IPS-11a (cell line): ENCODE data around the gene ELMO1.

ENCODE experiments used
- H3K4me3 ChIP-seq: one replicate; pipeline ENCODE4 v1.5.1; 2013; ENCODE audit warnings: low read depth, low read length, control low read depth

ELMO1 gene

DNA sequence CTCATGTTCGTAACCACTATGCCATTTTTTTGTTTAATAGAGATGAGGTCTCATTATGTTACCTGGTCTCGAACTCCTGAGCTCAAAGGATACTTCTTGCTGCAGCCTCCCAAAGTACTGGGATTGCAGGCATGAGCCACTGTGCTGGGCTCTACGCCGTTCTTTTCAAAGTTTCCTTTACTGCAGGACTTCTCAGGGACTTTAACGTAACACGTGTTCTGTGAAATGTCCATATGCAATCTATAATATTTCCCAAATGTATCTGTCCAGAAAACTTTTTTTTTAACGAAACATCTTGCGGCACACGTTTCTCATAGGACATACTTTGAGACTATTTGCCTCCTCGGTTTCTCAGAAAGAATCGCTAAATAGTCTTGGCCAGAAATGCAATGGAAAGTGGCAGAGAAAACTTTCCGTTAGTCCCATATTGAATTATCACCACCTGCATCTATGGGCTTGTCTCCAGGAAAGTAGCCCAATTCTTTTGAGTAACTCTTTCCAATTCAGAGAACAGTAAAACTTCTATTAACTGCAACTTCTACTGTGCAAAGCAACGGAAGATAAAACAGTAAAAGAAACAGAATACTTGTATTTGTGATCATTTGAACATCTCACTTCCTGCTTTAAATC is 96.3 kb downstream of the ELMO1 start:
- no peak overlapping the region for H3K4me3 ChIP-seq

DNA sequence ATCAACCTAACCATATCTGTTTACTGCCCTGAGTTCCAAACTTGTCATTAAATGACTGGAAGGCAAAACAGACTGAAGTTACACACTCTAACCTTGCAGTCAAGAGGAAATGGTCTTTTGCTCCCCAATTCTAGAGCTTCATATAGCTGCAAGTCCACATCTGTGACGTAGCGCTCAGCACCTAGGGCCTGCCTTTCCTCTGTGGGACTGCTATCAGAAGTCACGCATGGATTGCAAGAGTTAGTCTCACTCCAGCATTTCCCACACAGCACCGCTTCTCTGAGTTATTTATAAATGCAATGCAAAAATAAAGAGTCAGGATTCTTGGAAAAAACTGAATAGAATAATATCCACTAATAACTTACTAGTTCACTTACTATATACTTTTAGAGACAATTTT is 96.9 kb downstream of the ELMO1 start:
- H3K4me3 ChIP-seq = no peak overlapping the region

DNA sequence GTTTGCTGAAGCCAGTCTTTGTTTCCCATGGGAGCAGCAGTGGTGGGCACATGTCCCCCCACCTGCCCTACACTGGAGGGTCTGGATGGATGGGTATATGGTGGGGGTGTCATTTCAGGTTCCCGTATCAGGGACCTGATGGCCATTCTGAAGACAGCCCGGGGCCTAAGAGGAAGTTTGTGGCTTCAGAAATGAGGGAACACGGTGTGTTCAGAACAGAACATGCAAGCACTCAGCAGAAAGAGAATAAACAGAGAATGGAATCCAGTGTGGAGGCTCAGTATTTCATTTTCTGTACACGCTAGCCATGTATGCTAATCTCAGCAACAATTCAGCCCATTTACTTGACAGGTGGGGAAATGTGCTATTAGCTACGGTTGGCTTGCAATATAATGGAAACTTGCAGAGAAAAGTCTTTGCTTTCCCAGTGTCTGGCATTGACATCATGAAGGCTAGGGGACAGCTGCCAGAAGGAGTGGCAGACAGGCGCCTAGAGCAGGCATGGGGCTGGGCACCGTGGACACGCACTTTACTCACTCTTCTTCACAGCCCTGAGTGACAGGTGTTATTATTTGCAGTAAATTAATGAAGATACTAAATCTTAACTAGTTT is 98.6 kb downstream of the ELMO1 start:
- no peak overlapping the region for H3K4me3 ChIP-seq

DNA sequence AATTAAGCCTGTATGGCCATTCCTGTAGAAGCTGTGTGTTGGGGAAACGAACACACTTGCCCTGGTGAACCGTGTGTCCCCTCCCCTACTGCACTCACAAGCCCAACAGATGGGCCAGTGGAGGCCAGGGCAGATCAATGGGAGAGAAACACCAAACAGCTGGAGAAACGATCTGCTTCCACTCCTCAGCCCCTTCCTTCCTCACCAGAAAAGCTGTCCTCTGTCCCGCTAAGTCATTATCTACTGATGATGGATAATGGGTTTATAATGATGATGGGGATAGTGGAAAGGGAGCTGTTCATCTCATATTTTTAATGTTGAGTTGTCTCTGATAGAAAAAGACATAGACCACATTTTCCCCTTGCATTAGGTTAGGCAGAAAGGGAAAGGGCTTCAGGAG is 99.7 kb downstream of the ELMO1 start:
- H3K4me3 ChIP-seq = no peak overlapping the region

DNA sequence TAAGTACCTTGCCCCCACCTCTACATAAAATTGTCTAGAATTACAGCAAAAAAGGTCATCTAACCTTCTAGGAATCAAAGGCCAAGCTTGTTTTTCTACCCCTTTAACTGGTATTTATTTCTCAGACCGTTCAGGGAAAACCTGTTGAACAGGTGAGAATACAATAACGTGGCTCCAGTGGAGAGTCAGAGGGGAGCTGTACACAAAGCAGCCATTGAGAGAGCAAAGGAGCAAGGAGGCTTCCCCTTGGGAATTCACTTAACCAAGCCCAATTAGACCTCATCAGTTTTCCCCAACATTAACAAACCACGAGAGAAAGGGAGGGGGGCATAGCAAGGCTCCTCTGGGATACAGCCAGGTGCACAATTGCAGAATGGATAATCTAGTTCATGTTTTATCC is 101.9 kb downstream of the ELMO1 start:
- no peak overlapping the region for H3K4me3 ChIP-seq

DNA sequence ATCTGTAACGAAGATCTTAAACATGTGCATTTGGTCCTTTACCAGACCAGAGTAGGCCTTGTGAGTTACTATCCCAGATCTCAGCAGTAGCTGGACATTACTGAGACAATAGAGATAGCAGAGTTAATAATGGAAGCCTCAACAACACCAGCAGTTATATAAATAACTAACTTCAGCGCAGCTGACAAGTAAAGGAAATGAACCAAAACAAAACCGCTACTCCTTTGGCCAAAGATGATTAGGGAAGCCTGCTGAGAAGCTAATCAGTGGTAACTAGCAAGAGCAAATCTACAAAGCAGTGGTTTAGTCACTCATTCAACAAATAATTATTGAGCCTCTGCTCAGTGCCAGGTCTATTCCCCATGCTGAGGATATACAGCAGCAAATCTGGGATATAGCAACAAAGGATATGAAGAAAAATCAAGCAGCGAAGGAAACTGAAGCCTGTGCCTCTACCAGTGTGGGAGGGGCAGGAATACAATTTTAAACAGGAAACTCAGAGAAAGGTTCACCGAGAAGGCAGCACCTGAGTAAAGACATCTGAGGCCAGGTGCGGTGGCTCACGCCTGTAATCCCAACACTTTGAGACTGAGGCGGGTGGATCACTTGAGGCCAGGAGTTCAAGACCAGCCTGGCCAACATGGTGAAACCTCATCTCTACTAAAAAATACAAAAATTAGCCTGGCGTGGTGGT is 103.6 kb downstream of the ELMO1 start:
- H3K4me3 ChIP-seq = no peak overlapping the region

DNA sequence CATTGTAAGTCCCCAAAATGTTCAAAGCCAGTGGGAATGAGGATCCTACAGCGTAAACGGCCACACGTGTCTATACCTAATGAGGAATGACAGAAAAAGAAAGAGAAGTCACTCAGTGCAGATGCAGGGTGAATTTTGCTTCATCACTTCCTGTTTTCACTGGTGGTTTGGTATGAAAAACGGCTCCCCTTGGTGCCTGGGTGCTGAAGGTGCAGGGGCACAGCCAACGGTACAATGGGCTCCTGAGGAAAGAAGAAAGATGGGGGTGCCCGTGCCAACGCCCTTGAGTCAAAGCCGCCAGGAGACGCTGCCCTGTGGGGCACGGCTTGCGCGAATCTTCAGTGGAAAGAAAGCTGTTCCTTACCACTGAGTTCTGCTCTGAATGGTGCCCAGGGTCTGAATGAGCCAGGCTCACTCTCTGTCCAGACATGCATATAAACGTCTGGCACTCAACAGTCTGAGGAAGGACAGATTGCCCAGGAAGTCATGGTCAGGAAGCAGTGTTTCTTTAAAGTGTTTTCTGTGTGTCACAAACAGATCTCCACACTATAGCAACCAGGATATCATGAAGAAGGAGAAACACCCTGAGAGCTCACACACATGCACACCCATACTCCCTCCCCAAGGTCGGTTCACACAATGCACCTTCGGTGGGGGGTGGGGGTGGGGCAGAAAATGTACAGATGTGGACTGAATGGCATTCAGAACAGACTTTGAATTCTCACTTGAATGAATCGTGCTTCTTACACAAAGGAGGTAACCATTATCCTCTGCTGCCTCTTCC is 105.8 kb downstream of the ELMO1 start:
- no peak overlapping the region for H3K4me3 ChIP-seq

DNA sequence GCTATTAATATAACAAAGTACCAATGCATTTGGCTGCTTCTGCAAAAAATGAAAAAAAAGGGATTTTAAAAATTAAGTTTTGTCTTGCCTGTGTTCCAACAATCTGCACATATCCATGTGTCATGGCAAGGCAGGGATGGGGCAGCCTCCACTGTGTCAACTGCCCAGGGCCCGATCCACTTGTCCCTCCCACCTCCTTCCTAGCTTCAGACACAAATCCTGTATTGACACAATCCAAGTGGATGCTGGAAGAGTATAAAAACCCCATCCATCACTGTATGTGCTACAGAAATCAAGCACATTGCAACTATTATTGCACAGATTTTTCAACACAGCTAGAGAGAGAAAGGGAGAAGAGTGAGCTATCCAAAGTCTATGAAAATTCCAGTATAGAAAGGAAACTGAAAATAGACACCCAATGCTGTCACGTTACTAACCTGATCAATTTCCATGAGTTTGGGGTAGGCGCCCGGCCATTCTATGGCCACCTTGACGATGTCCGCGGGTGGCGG is 106.4 kb downstream of the ELMO1 start:
- H3K4me3 ChIP-seq = no peak overlapping the region

DNA sequence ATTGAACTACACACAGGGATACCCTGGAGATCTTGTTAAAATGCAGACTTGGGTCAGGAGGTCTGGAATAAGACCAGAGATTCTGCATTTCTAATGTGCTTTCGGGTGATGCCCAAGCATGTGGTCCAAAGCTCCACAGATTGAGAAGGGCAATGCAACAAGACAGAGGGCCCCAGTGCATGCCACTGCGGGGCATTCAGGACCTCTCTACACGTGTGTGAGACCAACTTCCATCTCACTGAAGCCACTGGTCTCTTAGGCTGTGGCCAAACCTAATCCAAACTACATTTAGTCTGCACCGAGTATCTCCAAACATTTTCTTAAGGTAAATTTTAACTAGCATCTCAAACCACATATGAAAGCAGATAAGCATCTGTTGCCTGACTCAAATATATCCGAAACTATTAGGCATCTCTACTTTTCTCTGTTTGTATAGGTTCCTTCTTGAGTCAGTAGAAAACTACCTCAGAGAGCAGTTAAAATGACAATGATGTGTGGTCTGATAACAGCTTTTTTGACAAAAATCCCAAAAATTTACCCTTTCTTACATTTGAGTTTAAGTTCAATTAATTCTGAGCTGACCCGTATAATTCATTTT is 107.5 kb downstream of the ELMO1 start:
- H3K4me3 ChIP-seq = no peak overlapping the region

DNA sequence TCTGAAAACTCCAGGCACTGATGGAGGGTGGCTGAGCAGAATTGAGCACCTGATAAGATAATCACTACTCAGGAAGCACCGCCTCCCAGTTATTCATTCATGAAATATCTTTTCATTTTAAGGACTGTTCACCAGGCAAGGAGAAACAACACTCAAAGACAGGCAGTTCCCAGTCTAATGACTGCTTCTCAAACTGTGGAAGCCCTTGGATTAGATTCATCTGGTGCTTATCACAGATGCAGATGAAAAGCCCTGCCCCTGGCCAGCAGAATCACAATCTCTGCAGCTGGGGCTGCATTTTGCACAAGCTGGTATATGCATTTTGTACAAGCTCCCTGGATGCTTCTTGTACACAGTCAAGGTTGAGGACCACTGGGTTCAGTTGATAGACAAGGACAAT is 109.7 kb downstream of the ELMO1 start:
- H3K4me3 ChIP-seq = no peak overlapping the region

DNA sequence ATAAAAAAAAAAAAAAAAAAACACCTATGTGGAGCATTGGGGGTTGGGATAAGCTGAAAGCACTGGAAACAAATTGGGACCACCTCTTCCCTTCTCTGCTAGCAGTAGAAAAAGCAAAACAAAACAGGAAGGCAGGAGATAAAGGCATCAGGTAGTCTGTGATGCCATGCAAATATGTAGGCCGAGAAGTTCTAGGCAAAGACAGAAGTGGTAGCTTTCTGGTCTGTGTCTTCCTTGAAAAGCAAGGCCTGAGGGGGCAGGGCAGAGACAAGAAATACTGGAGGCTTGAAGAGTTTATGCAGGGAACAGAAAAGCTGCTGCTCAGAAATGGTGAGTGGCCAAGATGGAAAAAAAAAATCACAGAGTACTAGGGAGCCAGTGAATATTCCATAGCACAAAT is 111.1 kb downstream of the ELMO1 start:
- no peak overlapping the region for H3K4me3 ChIP-seq

DNA sequence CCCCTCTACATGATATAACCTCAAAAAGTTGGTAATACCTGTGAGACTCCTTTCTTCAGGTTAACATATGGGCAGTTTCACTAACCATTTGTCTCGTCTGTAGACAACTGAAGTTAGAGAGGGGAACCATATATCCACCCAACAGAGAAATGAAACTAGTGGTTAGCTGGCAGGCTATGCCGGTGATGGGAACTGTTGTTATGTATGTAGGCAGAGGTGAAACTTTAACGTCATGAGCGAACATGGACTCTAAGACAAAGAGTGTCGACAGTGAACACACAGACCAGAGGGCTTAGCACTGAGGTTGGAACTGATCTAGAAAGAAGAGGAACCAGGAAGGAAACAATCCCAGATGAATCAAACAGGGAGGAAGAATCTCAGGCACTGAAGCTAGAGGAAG is 112.4 kb downstream of the ELMO1 start:
- H3K4me3 ChIP-seq = no peak overlapping the region

DNA sequence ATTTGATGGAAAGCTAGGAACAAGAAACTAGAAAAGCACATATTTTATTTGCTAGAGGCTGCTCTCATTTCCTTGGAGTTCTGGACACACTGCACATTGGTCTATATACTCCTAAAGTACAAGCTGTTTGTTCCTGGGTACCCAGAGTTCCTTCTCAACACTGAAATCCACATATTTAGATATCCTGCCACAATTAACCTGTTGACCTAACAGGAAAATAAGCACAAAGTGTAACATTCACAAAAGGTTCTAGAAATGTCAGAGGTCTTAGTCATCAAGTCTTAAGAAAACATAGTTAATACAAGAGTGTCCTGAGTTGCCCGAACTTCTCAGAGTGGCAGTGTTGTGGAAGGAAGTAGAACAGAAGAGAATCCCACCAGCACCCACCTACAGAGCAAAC is 115.6 kb downstream of the ELMO1 start:
- no peak overlapping the region for H3K4me3 ChIP-seq

DNA sequence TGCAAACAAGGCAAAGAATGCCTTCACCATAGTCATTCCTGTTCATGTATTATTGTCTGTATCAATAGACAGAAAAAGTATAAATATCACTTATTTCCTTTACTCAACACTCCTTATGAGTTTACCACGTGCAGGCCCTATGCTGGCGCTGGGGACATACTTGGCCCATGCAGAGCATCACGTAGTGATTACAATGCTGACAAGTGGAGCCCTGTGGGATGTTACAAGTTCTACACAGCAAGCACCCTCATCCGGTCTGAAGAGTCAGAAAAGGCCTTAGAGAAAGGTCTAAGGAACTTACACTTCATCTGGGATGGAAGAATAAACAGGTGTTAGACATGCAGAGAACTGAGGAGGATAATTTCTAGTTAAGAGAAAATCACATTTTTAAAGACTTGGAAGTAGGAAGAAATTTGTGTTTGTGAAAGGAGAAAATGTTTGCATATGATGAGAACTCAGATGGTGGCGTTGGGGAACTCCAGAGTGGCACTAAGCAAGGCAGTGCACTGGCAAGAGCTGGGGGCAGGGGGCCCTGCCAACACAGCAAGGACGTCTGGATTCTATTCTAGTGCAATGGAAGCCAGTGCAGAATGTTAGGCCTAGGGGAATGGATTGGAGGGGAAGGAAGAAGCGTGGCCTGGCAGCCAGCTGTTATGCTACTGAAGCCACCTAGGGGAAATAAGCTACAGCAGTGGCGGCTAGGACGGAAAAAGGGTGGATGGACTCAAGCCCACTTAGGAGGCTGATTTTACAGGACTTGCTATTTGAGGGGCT is 116.2 kb downstream of the ELMO1 start:
- no peak overlapping the region for H3K4me3 ChIP-seq

DNA sequence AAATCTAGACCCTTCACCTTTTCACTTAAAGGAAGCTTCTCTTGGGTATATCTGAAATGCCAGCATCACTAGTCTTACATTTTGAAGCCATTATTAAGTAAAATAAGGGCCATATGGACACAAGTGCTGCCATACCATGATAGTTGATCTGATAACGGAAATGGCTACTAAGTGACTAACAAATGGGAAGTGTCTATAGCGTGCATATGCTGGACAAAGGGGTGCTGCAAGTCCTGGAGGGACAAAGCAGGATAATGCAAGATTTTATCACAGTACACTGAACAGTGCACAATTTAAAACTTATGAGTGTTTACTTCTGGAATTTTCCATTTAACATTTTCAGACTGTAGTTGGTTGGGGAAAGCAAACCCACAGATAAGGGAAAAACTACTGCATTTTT is 117.9 kb downstream of the ELMO1 start:
- H3K4me3 ChIP-seq = no peak overlapping the region

DNA sequence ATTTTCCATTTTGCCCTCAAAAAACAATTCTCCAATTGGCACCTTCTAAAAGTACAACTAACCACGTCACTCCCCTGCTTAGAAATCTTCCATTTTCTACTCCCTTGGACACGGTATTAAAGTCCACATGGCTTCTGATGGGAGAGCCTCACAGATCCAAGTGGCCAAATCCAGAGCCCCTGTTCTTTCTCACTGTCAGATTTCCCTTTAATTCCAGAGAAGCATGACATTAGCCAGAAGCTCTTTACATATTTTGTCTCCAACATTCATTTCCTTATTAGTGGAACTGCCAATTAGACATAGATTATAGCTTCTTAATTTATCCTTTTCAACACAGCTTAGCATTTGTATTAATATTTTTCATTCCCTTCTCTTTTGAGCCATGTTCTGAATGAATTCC is 118.7 kb downstream of the ELMO1 start:
- H3K4me3 ChIP-seq = no peak overlapping the region

DNA sequence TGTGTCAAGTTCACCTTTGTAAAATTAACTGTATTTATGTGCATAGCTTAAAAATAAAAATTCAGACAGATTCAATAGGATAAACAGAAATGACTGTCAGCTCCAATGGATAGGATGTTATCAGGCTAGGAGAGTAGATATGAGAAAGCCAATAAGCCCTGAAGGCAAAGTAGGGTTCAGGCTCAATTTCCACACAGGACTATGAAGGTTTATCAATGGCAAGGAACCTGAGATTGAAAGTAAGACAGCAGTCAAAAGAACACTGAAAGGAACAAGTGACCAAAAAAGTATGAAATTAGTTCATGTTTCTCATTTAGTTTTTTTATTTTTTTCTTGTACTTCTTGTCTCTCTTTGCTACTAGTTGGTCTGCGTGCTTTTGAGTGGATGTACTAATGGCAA is 121.4 kb downstream of the ELMO1 start:
- no peak overlapping the region for H3K4me3 ChIP-seq

DNA sequence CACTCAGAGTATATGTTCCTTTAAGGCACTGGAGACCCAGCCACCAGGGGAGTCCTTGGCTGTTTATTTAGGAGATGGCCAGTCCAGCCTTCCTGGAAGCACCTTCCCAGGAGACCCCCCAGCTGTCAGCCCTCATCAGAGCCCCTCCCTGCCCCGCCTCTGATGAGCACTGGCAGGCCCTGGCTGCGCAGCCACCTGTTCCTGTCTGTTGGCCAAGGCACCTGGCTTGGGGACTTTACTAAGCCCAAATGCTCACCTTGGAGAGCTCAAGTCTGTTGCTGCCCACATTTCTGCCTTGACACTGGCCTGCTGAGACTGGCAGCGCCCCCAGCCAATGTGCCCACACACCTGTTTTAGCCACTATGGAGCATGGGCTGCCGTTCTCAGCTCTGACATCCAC is 124.7 kb downstream of the ELMO1 start:
- H3K4me3 ChIP-seq = no peak overlapping the region

DNA sequence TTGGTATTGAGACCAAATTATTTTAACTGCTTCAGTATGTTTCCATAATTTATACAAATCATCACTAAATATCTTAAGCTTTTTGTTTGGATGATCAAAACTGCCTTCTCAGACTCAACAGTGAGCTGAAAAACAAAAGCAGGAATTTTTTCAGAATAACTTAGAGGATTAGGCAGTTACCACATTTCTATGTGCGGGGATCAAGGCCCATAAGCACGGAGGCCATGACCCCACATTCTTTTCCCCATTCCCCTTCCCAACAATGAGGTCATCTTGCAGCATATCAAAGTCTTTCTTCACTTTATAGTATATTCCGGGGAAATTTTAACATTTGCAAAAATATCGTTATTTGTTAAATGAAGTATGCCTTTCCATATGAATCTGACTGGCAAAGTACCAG is 125.8 kb downstream of the ELMO1 start:
- H3K4me3 ChIP-seq = no peak overlapping the region

DNA sequence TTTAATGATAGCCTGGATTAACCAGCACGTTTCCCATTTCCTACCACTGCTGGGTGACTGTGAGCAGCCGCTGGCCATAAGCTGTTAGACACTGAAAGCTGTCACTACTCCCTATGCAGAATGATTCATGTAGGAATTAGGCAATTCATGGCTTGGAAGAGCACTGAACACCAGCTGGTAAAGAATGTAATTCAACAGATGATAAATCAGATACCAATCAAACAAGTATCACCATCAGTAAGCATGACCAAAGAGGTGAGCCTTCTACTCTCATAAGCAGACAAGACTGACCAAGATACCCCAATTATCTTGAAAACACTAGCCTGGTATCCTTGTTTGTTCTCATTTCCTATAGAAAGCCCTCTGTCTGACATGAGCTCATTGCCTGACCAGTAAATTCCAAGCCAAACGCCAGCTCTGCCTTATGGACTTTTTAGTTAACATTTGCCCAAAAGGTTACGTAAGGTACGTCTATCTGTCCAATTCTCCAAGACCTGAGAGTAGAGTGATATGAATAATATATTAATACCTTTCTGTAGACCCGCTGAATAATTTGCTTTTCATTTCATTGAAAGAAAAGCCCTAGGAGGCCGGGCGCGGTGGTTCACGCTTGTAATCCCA is 127.7 kb downstream of the ELMO1 start:
- H3K4me3 ChIP-seq = no peak overlapping the region
